K562 (cell line): Measurements from ENCODE around the gene FNBP1. TPM values are rescaled to one million over a fixed set of nuclear protein-coding genes. Genes with fewer than 3 reads are reported as not detected.

Experiments
- ATAC-seq: fragments of 200-7000 bp; cut with Tn5 transposase; 3 replicates; pipeline ENCODE4 v1.9.1; 2020; ENCODE audit warnings: moderate library complexity
- BruUV-seq: library from RNA; stranded (reverse); fragments of 400-500 nt; replicated peaks from 2 replicates; lab custom pipeline; 2021; lab: Mats Ljungman, UMichigan
- CTCF ChIA-PET: fragments of 300-600 bp; formaldehyde crosslinking; extraction: SDS; loops from one replicate; lab custom pipeline; 2021; ENCODE audit warnings: low intra/inter-chr PET ratio; lab: Yijun Ruan, JAX
- POLR2A ChIA-PET: fragments of 300-600, 350-650 bp; sonication (Branson Sonifier 250); formaldehyde crosslinking; extraction: SDS; loops from one replicate; lab custom pipeline; 2021; ENCODE audit warnings: antibody characterized with exemption, inconsistent platforms; lab: Yijun Ruan, JAX
- DNase-seq, 4 experiments: peaks; one replicate each; pipeline versions ENCODE4 v3.0.0 to v3.0.0-alpha.2; 2011 to 2018; ENCODE audit warnings: low spot score in 3 of 4, mixed read lengths in 3 of 4; ENCODE audit errors: extremely low read depth in 1 of 4
- FAIRE-seq: peaks from 2 replicates; lab custom pipeline; 2011; peaks lifted over from hg19 to GRCh38; lab: Jason Lieb, UNC
- H2AFZ ChIP-seq: 2 replicates; pipeline ENCODE4 v1.6.0; 2011; ENCODE audit warnings: low read depth, low read length, control low read depth, inconsistent platforms
- H3K27ac ChIP-seq: fragments of 200-600 bp; 3 replicates; pipeline ENCODE4 v1.8.0; 2011; ENCODE audit warnings: low read depth, mild to moderate bottlenecking, control low read depth, inconsistent platforms, low read length, moderate library complexity, mixed read lengths; ENCODE audit errors: extremely low read depth
- H3K27me3 ChIP-seq, 2 experiments: fragments of 300-600 bp in 1 of 2; 2 replicates in 1 of 2; 3 replicates in 1 of 2; pipeline versions ENCODE4 v1.6.0 to v1.8.0; 2011; ENCODE audit warnings: inconsistent platforms in 2 of 2, low read length in 2 of 2, mild to moderate bottlenecking in 1 of 2, mixed read lengths in 1 of 2, moderate library complexity in 1 of 2; ENCODE audit not compliant: control insufficient read depth in 2 of 2, insufficient read depth in 2 of 2
- H3K36me3 ChIP-seq: fragments of 300-600 bp; 3 replicates; pipeline ENCODE4 v1.8.0; 2011; ENCODE audit warnings: mild to moderate bottlenecking, low read length, inconsistent platforms; ENCODE audit not compliant: control insufficient read depth, insufficient read depth
- H3K4me1 ChIP-seq, 2 experiments: fragments of 200-600 bp in 1 of 2; replicated peaks in 1 of 2; 2 replicates in 1 of 2; 3 replicates in 1 of 2; pipeline versions ENCODE4 v1.5.1 to v1.8.0; 2011; ENCODE audit warnings: inconsistent platforms in 2 of 2, low read length in 2 of 2, mild to moderate bottlenecking in 1 of 2, mixed read lengths in 1 of 2, moderate library complexity in 1 of 2; ENCODE audit not compliant: control insufficient read depth in 2 of 2, insufficient read depth in 2 of 2
- H3K4me2 ChIP-seq: 2 replicates; pipeline ENCODE4 v1.6.1; 2011; ENCODE audit warnings: low read length, control low read depth, inconsistent platforms, mixed read lengths; ENCODE audit not compliant: insufficient read depth
- H3K4me3 ChIP-seq: fragments of 200-600 bp; sonication (generic), shearing (Covaris generic); 2 replicates; pipeline ENCODE4 v1.5.1; 2016; ENCODE audit warnings: control low read depth, inconsistent platforms
- H3K79me2 ChIP-seq: fragments of 200-600 bp; 3 replicates; pipeline ENCODE4 v1.8.0; 2011; ENCODE audit warnings: low read length, inconsistent platforms; ENCODE audit not compliant: control insufficient read depth, insufficient read depth
- H3K9ac ChIP-seq, 2 experiments: 2 replicates each; pipeline versions ENCODE4 v1.6.0 to v1.6.1; 2011; ENCODE audit warnings: low read depth in 2 of 2, low read length in 2 of 2, control low read depth in 1 of 2, inconsistent platforms in 1 of 2, mild to moderate bottlenecking in 1 of 2, mixed read lengths in 1 of 2; ENCODE audit not compliant: insufficient read depth in 1 of 2
- H3K9me1 ChIP-seq: one replicate; pipeline ENCODE4 v1.6.0; 2011; ENCODE audit warnings: inconsistent platforms, mild to moderate bottlenecking, low read length, moderate library complexity; ENCODE audit not compliant: control insufficient read depth, insufficient read depth
- H3K9me3 ChIP-seq: replicated peaks from 2 replicates; pipeline ENCODE4 v1.5.1; 2011; ENCODE audit warnings: low read depth, low read length, inconsistent platforms; ENCODE audit not compliant: control insufficient read depth, insufficient read depth
- H4K20me1 ChIP-seq: replicated peaks from 2 replicates; pipeline ENCODE4 v1.6.1; 2011; ENCODE audit warnings: low read length, inconsistent platforms, mixed read lengths; ENCODE audit not compliant: control insufficient read depth, insufficient read depth
- ETS1 ChIP-seq: conservative IDR thresholded peaks from 2 replicates; pipeline ENCODE4 v1.6.1; 2011; ENCODE audit warnings: low read depth, mild to moderate bottlenecking, low read length; ENCODE audit not compliant: control insufficient read depth
- ETV1 ChIP-seq: fragments of 450-650 bp; conservative IDR thresholded peaks from 2 replicates; pipeline ENCODE4 v1.6.1; 2016; ENCODE audit warnings: missing genetic modification characterization, control low read depth, low read depth, missing compliant biosample characterization
- EWSR1 ChIP-seq: fragments of 450-650 bp; IDR thresholded peaks from 2 replicates; pipeline ENCODE4 v1.6.1; 2018; ENCODE audit warnings: borderline replicate concordance, mild to moderate bottlenecking, low read depth, moderate library complexity; ENCODE audit not compliant: partially characterized antibody
- PHB ChIP-seq: fragments of 250-450 bp; sonication (Bioruptor Pico); IDR thresholded peaks from 2 replicates; pipeline ENCODE4 v1.5.0; 2021
- POLR2B ChIP-seq: fragments of 450-650 bp; IDR thresholded peaks from 2 replicates; pipeline ENCODE4 v1.6.1; 2018; ENCODE audit warnings: low read depth; ENCODE audit not compliant: partially characterized antibody
- POLR2G ChIP-seq: fragments of 200-400 bp; formaldehyde crosslinking; IDR thresholded peaks from 2 replicates; pipeline ENCODE4 v1.6.1; 2017; ENCODE audit warnings: low read depth, mild to moderate bottlenecking, antibody characterized with exemption, low read length, moderate library complexity
- PRDM10 ChIP-seq: fragments of 450-650 bp; IDR thresholded peaks from 2 replicates; pipeline ENCODE4 v1.6.1; 2018; ENCODE audit not compliant: partially characterized antibody
- SRSF3 ChIP-seq: fragments of 200-400 bp; formaldehyde crosslinking; IDR thresholded peaks from 2 replicates; pipeline ENCODE4 v1.6.1; 2016; ENCODE audit warnings: mild to moderate bottlenecking, low read length, moderate library complexity; ENCODE audit not compliant: insufficient read depth
- XRCC5 ChIP-seq: fragments of 200-400 bp; formaldehyde crosslinking; IDR thresholded peaks from 2 replicates; pipeline ENCODE4 v1.6.1; 2017; ENCODE audit warnings: low read depth, mild to moderate bottlenecking, low read length
- ZKSCAN3 ChIP-seq: fragments of 250-450 bp; sonication (Bioruptor Pico); IDR thresholded peaks from 2 replicates; pipeline ENCODE4 v1.4.0; 2020
- ZNF696 ChIP-seq: fragments of 250-450 bp; sonication (Bioruptor Pico); conservative IDR thresholded peaks from 2 replicates; pipeline ENCODE4 v1.4.0; 2020; ENCODE audit warnings: mild to moderate bottlenecking, moderate library complexity
- WGBS: fragments of 100-300 bp; shearing (Covaris generic); methylation state at CpG from one replicate; pipeline ENCODE4 v1.1.6; 2016; ENCODE audit warnings: low coverage, mixed read lengths; ENCODE audit not compliant: insufficient coverage; ENCODE audit errors: missing lambda C conversion rate; 5-methylcytosine and 5-hydroxymethylcytosine counted together
- in situ Hi-C: fragments of 300-500 bp; cut with MboI; formaldehyde crosslinking; loops from 4 replicates; pipeline ENCODE4 v1.15.0; 2018; ENCODE audit warnings: inconsistent platforms, mixed read lengths
- intact Hi-C: fragments of 100-400 bp; cut with micrococcal nuclease; formaldehyde crosslinking; loops from 2 replicates; pipeline ENCODE4 v1.14.2; 2022
- polyA plus RNA-seq, 8 experiments: library from polyadenylated mRNA; depleted of rRNA in 4 of 8; stranded (reverse) in 5 of 8; unstranded in 3 of 8; fragments of >200 nt; fragmentation: Nextera tagmentation in 2 of 8; fragmentation: Illumina TruSeq in 1 of 8; extraction: Ambion mirVana in 2 of 8; extraction: Trizol in 1 of 8; gene quantifications; 2 replicates each; pipeline versions ENCODE4 v1.2.1 to v1.2.3, GENCODE V29; 2011 to 2014; ENCODE audit warnings: inconsistent platforms in 1 of 8, missing spikeins in 1 of 8
- total RNA-seq, 7 experiments: library from RNA; depleted of rRNA in 6 of 7; stranded (reverse); fragments of >200 nt in 6 of 7; fragmentation: Illumina TruSeq in 2 of 7; extraction: Trizol in 2 of 7; gene quantifications; 2 replicates each; pipeline versions ENCODE4 v1.2.1 to v1.2.3, GENCODE V29; 2011 to 2021; ENCODE audit warnings: low replicate concordance in 1 of 7

FNBP1 gene
- total and polyA plus RNA-seq, 9 of the 15 experiments (the other 6 are each of a cell fraction or from before 2014, with no cell fraction given), result 1.8 to 14.9 (median 7.6) TPM

DNA sequence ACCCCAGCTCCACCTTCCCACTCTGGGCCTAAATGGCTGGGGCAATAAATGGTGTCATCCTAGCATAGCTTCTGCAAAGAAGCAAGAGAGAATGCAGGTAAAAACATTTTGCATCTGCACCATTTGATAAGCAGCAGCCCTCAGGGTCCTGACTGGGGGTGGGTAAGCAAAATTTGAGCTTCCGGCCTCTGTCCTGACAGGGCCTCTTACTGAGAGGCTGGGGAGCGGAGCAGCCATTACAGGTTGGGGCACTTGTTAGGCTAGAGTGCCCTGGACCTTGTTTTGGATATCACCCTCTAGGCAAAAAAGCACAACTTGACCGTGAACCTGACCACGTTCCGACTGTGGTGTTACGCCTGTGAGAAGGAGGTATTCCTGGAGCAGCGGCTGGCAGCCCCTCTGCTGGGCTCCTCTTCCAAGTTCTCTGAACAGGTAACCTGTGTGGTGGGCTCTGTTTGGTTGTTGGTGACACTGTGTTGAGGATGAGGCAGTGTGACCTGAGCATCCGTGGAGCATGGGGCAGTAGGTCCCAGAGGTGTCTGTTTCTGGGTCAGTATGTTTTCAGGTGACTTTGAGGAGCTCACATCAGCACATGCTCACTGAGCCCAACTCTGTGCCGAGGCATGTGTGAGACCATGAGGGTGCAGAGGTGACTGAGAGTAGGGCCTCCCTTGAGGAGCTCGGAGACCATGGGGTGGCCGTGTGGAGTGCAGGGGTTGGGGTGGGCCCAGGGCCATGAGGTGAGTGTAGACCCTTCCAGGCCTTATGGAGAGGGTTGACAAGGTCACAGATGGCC, 184.6 kb downstream of the FNBP1 start:
- Histone ChIP-seq H3K9me1 (no peaks in the 10 kb centered on the region), H3K79me2 (peaks cover 48% of the 10 kb centered on the region), H3K27me3 (no peaks in the 10 kb centered on the region), H3K9ac (peak overlapping the region; percentile 76 to 87), H3K4me3 (peak overlapping the region; percentile 28), H3K36me3 (peaks cover 79% of the 10 kb centered on the region), H4K20me1 (no peaks in the 10 kb centered on the region), H3K4me1 (peaks cover 56 to 60% of the 10 kb centered on the region in 2 experiments), H3K4me2 (peak overlapping the region; percentile 87), H3K9me3 (no peaks in the 10 kb centered on the region), H2AFZ (peak overlapping the region; percentile 14; the same call in 1 of the 2 replicates), H3K27ac (peak overlapping the region; percentile 75)
- intact Hi-C loops (no loop called here), in situ Hi-C loops (no loop called here)
- FAIRE-seq (peak; percentile 55), DNase-seq (peak; percentile 68 to 81 (median 70)), ATAC-seq (peak; percentile 38)
- 54% methylated on average over 11 of the region's 11 CpGs for WGBS
- ChIA-PET CTCF (no interaction called here), POLR2A (interaction anchor here (0.6 to 9.4 kb wide), 15 partner anchors 8 to 1526 kb away, joined by 3 to 91 read pairs (median 4); no protein-coding TSS in a partner anchor)
- BruUV-seq, result TSS peak; percentile 49
- TF ChIP-seq POLR2G (peak; percentile 16; the same call in 1 of the 2 replicates), ZKSCAN3 (CRISPR knock-in tag) (no peak), PRDM10 (no peak), PHB (CRISPR knock-in tag) (peak; percentile 31; the same call in 1 of the 2 replicates), POLR2B (peak; percentile 64), ZNF696 (CRISPR knock-in tag) (0 out of 2 replicates have a peak, but pooled peaks have one; percentile 52), SRSF3 (0 out of 2 replicates have a peak, but pooled peaks have one; percentile 14), XRCC5 (0 out of 2 replicates have a peak, but pooled peaks have one; percentile 27), EWSR1 (no peak), ETS1 (0 out of 2 replicates have a peak, but pooled peaks have one; percentile 14), ETV1 (tag) (0 out of 2 replicates have a peak, but pooled peaks have one; percentile 10)
